ENCODE results near the gene MAMSTR. TPM values are rescaled to one million over a fixed set of nuclear protein-coding genes. Genes with fewer than 3 reads are reported as not detected.

The MAMSTR gene
- total RNA-seq, 1 donor from 2014 or later, result 1.0 TPM

DNA sequence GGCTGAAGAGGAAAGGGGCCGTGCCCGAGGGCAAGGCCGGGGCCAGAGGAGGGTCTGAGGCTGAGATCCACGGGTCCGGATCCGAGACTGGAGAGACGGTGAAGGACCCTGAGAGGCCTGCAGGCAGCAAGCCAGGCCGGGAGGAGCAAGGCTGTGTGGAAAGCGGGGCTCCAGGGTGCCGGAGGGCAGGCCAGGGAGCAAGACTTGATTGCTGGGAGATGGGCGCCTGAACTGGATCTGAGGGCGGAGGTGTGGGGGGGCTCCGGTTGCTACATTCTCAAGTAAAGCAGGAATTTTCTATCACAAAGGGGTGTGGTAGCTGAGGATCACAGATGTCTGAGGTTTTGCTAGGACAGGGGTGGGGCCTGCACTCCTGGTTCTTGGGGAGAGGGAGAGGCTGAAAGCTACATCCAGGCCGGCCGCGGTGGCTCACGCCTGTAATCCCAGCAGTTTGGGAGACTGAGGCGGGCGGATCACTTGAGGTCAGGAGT is 3.8 kb downstream of the MAMSTR start:
- DNase-seq (ENCODE audit: low read depth), result no peak
- no peak for TF ChIP-seq CTCF (IDR thresholded peaks at IDR 0.05; ENCODE audit: insufficient read depth, low read length, poor library complexity, severe bottlenecking)
- H3K4me3 ChIP-seq (ENCODE audit: low read depth, low read length), result no peak overlapping the region
- no peaks in the 10 kb centered on the region for H3K36me3 ChIP-seq (ENCODE audit: control insufficient read depth, insufficient read depth, low read length)
- no peaks in the 10 kb centered on the region for H3K27me3 ChIP-seq (ENCODE audit: control insufficient read depth, insufficient read depth, low read length)

GRCh38 chr19:48714759-48715675 is 4.5 kb downstream of the MAMSTR start:
- TF ChIP-seq CTCF (IDR thresholded peaks at IDR 0.05; ENCODE audit: insufficient read depth, low read length, poor library complexity, severe bottlenecking), result no peak
- DNase-seq (ENCODE audit: low read depth), result no peak
- H3K27me3 ChIP-seq (ENCODE audit: control insufficient read depth, insufficient read depth, low read length), result no peaks in the 10 kb centered on the region
- H3K4me3 ChIP-seq (ENCODE audit: low read depth, low read length), result peak overlapping the region; percentile 46
- no peaks in the 10 kb centered on the region for H3K36me3 ChIP-seq (ENCODE audit: control insufficient read depth, insufficient read depth, low read length)

DNA sequence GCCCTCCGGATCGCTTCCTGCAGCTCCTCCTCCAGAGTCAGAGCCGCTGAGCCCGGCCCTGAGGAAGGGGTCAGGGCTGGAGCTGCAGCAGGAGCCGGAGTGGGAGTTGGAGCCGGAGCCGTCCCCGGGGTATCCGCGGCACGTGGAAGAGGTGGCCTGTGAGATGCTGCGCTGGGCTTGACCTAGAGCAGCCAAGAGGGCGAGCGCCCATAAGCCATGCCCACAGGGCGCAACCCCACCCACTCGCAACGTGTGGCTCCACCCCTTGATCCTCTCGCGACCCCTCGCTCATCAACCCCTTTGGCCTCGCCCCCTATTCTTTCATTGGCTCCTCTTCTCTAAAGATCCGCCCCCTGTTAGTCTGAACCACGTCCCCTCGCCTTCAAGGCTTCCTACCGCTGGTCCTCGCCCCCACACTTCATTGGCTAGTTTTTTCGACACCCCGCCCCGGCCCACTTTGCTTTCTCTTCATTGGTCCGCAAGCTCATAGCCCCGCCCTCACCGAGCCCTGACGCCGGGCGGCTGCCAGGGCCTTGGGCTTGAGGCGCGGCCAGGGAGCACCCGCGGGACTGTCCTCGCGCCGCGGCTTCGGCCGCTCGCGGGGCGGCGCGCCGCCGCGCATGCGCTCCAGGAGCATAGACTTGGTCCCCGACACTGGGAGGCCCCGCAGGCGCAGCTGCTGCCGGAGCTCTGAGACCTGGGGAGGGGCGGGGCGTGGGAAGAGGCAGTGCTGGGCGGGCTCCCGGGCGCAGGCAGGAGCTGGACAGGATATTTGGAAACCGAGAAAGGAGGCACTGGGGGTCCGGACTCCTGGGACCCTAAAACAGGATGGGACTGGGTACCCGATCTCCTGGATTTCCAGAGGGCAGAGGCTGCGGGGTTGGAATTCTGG is 5.4 kb downstream of the MAMSTR start:
- Histone ChIP-seq H3K36me3 (ENCODE audit: control insufficient read depth, insufficient read depth, low read length) (no peaks in the 10 kb centered on the region), H3K27me3 (ENCODE audit: control insufficient read depth, insufficient read depth, low read length) (no peaks in the 10 kb centered on the region), H3K4me3 (ENCODE audit: low read depth, low read length) (peak overlapping the region; percentile 83)
- DNase-seq (ENCODE audit: low read depth), result peak; percentile 97
- no peak for TF ChIP-seq CTCF (IDR thresholded peaks at IDR 0.05; ENCODE audit: insufficient read depth, low read length, poor library complexity, severe bottlenecking)

DNA sequence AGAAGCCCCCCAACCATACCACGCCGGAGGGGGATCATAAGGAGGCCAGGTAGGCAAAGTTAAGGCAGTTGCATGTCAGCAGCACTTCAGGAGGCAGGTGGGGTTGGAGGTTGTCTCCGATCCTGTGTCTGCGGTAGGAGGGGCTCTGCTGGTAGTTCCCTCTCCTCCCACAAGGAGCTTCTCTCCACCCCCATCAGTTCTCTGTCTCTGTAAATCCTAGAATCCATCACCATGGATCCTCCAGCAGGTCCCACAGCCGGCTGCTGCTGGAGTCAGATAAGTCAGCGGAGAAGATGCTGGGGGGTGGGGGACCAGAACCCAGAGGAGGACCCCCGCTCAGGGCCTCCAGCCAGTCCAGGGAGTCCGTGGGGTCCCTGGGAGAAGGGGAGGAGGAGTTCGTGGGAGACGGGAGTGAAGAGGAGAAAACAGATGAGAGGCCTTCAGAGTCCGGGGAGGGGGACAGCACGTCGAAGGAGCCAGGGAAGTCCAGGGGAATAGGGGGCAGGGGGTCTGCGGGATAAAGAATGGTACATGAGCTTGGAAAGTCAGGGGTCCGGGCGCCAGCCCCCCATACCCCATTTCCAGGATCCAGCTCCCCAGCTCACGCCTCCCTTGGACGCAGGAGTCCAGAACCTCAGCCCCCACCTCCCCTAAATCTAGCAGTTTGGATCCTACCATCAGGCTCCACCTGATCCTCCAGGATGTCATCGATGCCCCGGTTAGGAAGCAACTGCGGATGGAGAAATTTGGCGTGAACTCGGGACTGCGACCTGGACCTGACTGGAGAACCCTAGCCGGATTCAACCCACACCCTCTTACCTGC is 6.3 kb downstream of the MAMSTR start:
- H3K27me3 ChIP-seq (ENCODE audit: control insufficient read depth, insufficient read depth, low read length), result no peaks in the 10 kb centered on the region
- peak overlapping the region; percentile 83 for H3K4me3 ChIP-seq (ENCODE audit: low read depth, low read length)
- H3K36me3 ChIP-seq (ENCODE audit: control insufficient read depth, insufficient read depth, low read length), result no peaks in the 10 kb centered on the region
- no peak for DNase-seq (ENCODE audit: low read depth)
- peak; percentile 36 for TF ChIP-seq CTCF (IDR thresholded peaks at IDR 0.05; ENCODE audit: insufficient read depth, low read length, poor library complexity, severe bottlenecking)

- TF ChIP-seq CTCF (IDR thresholded peaks at IDR 0.05; ENCODE audit: insufficient read depth, low read length, poor library complexity, severe bottlenecking), result no peak
- H3K27me3 ChIP-seq (ENCODE audit: control insufficient read depth, insufficient read depth, low read length), result no peaks in the 10 kb centered on the region
- H3K4me3 ChIP-seq (ENCODE audit: low read depth, low read length), result no peak overlapping the region
- DNase-seq (ENCODE audit: low read depth), result no peak
- H3K36me3 ChIP-seq (ENCODE audit: control insufficient read depth, insufficient read depth, low read length), result no peaks in the 10 kb centered on the region
Measured at GRCh38 chr19:48711106-48711662, 8.3 kb downstream of the MAMSTR start.

Data from kidney epithelial cell (primary cell).